H1 (cell line): ENCODE measurements around the gene LY86. TPM values are rescaled to one million over a fixed set of nuclear protein-coding genes. Genes with fewer than 3 reads are reported as not detected.

Experiments used
- CTCF ChIA-PET: fragments of 300-600 bp; sonication (Branson Sonifier 250); formaldehyde crosslinking; loops from one replicate; lab custom pipeline; 2021; ENCODE audit not compliant: partially characterized antibody; lab: Charles Lee
- POLR2A ChIA-PET: fragments of 300-600 bp; sonication (Branson Sonifier 250); formaldehyde crosslinking; loops from one replicate; lab custom pipeline; 2021; ENCODE audit warnings: inconsistent platforms; ENCODE audit not compliant: partially characterized antibody; lab: Charles Lee
- DNase-seq, 2 experiments: peaks; one replicate each; pipeline versions ENCODE4 v3.0.0 to v3.0.0-alpha.2; 2010 to 2022; ENCODE audit warnings: low spot score in 2 of 2, low read depth in 1 of 2, mixed read lengths in 1 of 2
- FAIRE-seq: peaks from 2 replicates; lab custom pipeline; 2011; peaks lifted over from hg19 to GRCh38; lab: Jason Lieb, UNC
- H2AFZ ChIP-seq: 2 replicates; pipeline ENCODE4 v1.8.1; 2012; ENCODE audit warnings: low read length, inconsistent platforms
- H2AK5ac ChIP-seq: 2 replicates; pipeline ENCODE4 v1.6.1; 2013; ENCODE audit warnings: low read depth, low read length
- H2BK120ac ChIP-seq: replicated peaks from 2 replicates; pipeline ENCODE3; 2013; ENCODE audit warnings: low read depth, low read length, inconsistent platforms
- H2BK12ac ChIP-seq: 2 replicates; pipeline ENCODE4 v1.6.1; 2013; ENCODE audit warnings: low read depth, low read length
- H2BK15ac ChIP-seq: 2 replicates; pipeline ENCODE4 v1.6.1; 2013; ENCODE audit warnings: low read length
- H2BK20ac ChIP-seq: 2 replicates; pipeline ENCODE4 v1.6.1; 2013; ENCODE audit warnings: low read length
- H2BK5ac ChIP-seq: 2 replicates; pipeline ENCODE4 v1.6.1; 2013; ENCODE audit warnings: low read depth, low read length
- H3K14ac ChIP-seq: 2 replicates; pipeline ENCODE4 v1.6.1; 2013; ENCODE audit warnings: inconsistent platforms; ENCODE audit not compliant: insufficient read length
- H3K18ac ChIP-seq: 2 replicates; pipeline ENCODE4 v1.6.1; 2013; ENCODE audit warnings: low read length; ENCODE audit errors: extremely low read depth
- H3K23ac ChIP-seq: 2 replicates; pipeline ENCODE4 v1.6.1; 2013; ENCODE audit warnings: inconsistent platforms; ENCODE audit not compliant: insufficient read length
- H3K23me2 ChIP-seq: 2 replicates; pipeline ENCODE4 v1.6.1; 2013; ENCODE audit warnings: low read depth, low read length
- H3K27ac ChIP-seq: 2 replicates; pipeline ENCODE4 v1.6.1; 2011; ENCODE audit warnings: low read depth, low read length, inconsistent platforms
- H3K27me3 ChIP-seq, 4 experiments: replicated peaks in 1 of 4; 1 replicate in 1 of 4; 2 replicates in 3 of 4; pipeline versions ENCODE4 v1.6.1 to v1.8.1; 2011 to 2013; ENCODE audit warnings: low read length in 3 of 4, mild to moderate bottlenecking in 3 of 4, inconsistent platforms in 2 of 4, mixed read lengths in 2 of 4, moderate library complexity in 1 of 4; ENCODE audit not compliant: control insufficient read depth in 3 of 4, insufficient read depth in 3 of 4; ENCODE audit errors: extremely low read depth in 1 of 4
- H3K36me3 ChIP-seq, 4 experiments: 2 replicates each; pipeline versions ENCODE4 v1.6.1 to v1.8.1; 2011 to 2013; ENCODE audit warnings: mild to moderate bottlenecking in 4 of 4, low read length in 3 of 4, moderate library complexity in 2 of 4, control low read depth in 1 of 4, inconsistent platforms in 1 of 4; ENCODE audit not compliant: insufficient read depth in 4 of 4, control insufficient read depth in 2 of 4
- H3K4ac ChIP-seq: replicated peaks from 2 replicates; pipeline ENCODE3; 2013; ENCODE audit warnings: low read length, low read depth, mixed read lengths, inconsistent platforms; ENCODE audit not compliant: insufficient read length
- H3K4me1 ChIP-seq, 4 experiments: replicated peaks in 1 of 4; 1 replicate in 1 of 4; 2 replicates in 3 of 4; pipeline versions ENCODE4 v1.6.1 to v1.8.1; 2011 to 2013; ENCODE audit warnings: low read length in 3 of 4, inconsistent platforms in 2 of 4, mixed read lengths in 1 of 4; ENCODE audit not compliant: insufficient read depth in 4 of 4, control insufficient read depth in 3 of 4
- H3K4me2 ChIP-seq, 2 experiments: 2 replicates each; pipeline versions ENCODE4 v1.6.1 to v1.8.1; 2011 to 2013; ENCODE audit warnings: low read depth in 2 of 2, low read length in 2 of 2, control low read depth in 1 of 2, inconsistent platforms in 1 of 2, mild to moderate bottlenecking in 1 of 2; ENCODE audit not compliant: insufficient read depth in 1 of 2
- H3K4me3 ChIP-seq, 4 experiments: fragments of 200-600, 300-600 bp in 1 of 4; sonication (generic), shearing (Covaris generic), sonication (Bioruptor Twin) in 1 of 4; 2 replicates each; pipeline versions ENCODE4 v1.5.1 to v1.8.1; 2011 to 2016; ENCODE audit warnings: low read length in 4 of 4, low read depth in 3 of 4, control low read depth in 2 of 4, inconsistent platforms in 2 of 4, mild to moderate bottlenecking in 2 of 4, mixed read lengths in 1 of 4, moderate library complexity in 1 of 4; ENCODE audit not compliant: insufficient read depth in 2 of 4; ENCODE audit errors: extremely low read depth in 1 of 4
- H3K56ac ChIP-seq: replicated peaks from 2 replicates; pipeline ENCODE3; 2013; ENCODE audit warnings: low read depth, mild to moderate bottlenecking, mixed read lengths, low read length, inconsistent platforms; ENCODE audit not compliant: insufficient read length
- H3K79me1 ChIP-seq: 2 replicates; pipeline ENCODE4 v1.6.1; 2013; ENCODE audit warnings: low read depth, low read length, control low read depth
- H3K79me2 ChIP-seq, 2 experiments: 2 replicates each; pipeline versions ENCODE4 v1.6.1 to v1.8.1; 2012 to 2013; ENCODE audit warnings: low read length in 2 of 2, mild to moderate bottlenecking in 2 of 2, inconsistent platforms in 1 of 2; ENCODE audit not compliant: insufficient read depth in 2 of 2, control insufficient read depth in 1 of 2
- H3K9ac ChIP-seq, 4 experiments: replicated peaks in 1 of 4; 1 replicate in 1 of 4; 2 replicates in 3 of 4; pipeline versions ENCODE4 v1.6.1 to v1.8.1; 2011 to 2013; ENCODE audit warnings: low read depth in 3 of 4, low read length in 3 of 4, control low read depth in 2 of 4, mild to moderate bottlenecking in 2 of 4, moderate library complexity in 2 of 4, inconsistent platforms in 1 of 4; ENCODE audit errors: extremely low read depth in 1 of 4
- H3K9me3 ChIP-seq, 2 experiments: 2 replicates each; pipeline versions ENCODE4 v1.6.1 to v1.8.1; 2012 to 2013; ENCODE audit warnings: mild to moderate bottlenecking in 2 of 2, moderate library complexity in 2 of 2, control low read depth in 1 of 2, inconsistent platforms in 1 of 2, low read depth in 1 of 2, low read length in 1 of 2, mixed read lengths in 1 of 2; ENCODE audit not compliant: insufficient read depth in 2 of 2
- H4K20me1 ChIP-seq, 2 experiments: replicated peaks in 1 of 2; 2 replicates each; pipeline versions ENCODE3 to v1.8.1; 2011 to 2013; ENCODE audit warnings: inconsistent platforms in 2 of 2, low read length in 2 of 2, mild to moderate bottlenecking in 1 of 2; ENCODE audit not compliant: insufficient read depth in 2 of 2, control insufficient read depth in 1 of 2
- H4K5ac ChIP-seq: 2 replicates; pipeline ENCODE4 v1.6.1; 2013; ENCODE audit warnings: low read length, low read depth, mixed read lengths, inconsistent platforms; ENCODE audit not compliant: insufficient read length
- H4K8ac ChIP-seq: 2 replicates; pipeline ENCODE4 v1.8.0; 2013; ENCODE audit warnings: mild to moderate bottlenecking, moderate library complexity, low read length, inconsistent platforms; ENCODE audit not compliant: insufficient read depth; ENCODE audit errors: extremely low read depth
- H4K91ac ChIP-seq: replicated peaks from 2 replicates; pipeline ENCODE3; 2013; ENCODE audit warnings: low read length, mixed read lengths, inconsistent platforms; ENCODE audit not compliant: insufficient read length
- ASH2L ChIP-seq: fragments of 200-600, 300-600 bp; sonication (generic); IDR thresholded peaks from one replicate; pipeline ENCODE4 v1.7.1; 2017; ENCODE audit warnings: low read length
- GABPA ChIP-seq: IDR thresholded peaks from 2 replicates; pipeline ENCODE4 v1.6.1; 2011; ENCODE audit warnings: mild to moderate bottlenecking, low read length, moderate library complexity, borderline replicate concordance; ENCODE audit not compliant: insufficient read depth
- RBBP5 ChIP-seq: IDR thresholded peaks from 2 replicates; pipeline ENCODE4 v1.7.1; 2012; ENCODE audit warnings: low read depth, mild to moderate bottlenecking, inconsistent platforms, low read length, moderate library complexity, borderline replicate concordance
- SAP30 ChIP-seq: fragments of 300-600 bp; sonication (generic); IDR thresholded peaks from 2 replicates; pipeline ENCODE4 v1.7.1; 2012; ENCODE audit warnings: low read length, moderate library complexity, mild to moderate bottlenecking, inconsistent platforms; ENCODE audit not compliant: insufficient read depth, insufficient replicate concordance
- SP1 ChIP-seq: IDR thresholded peaks from 2 replicates; pipeline ENCODE4 v1.6.1; 2011; ENCODE audit warnings: low read depth, low read length
- SP4 ChIP-seq: IDR thresholded peaks from 2 replicates; pipeline ENCODE4 v1.6.1; 2012; ENCODE audit warnings: low read length, inconsistent platforms
- TAF1 ChIP-seq: IDR thresholded peaks from 2 replicates; pipeline ENCODE4 v1.6.1; 2011; ENCODE audit warnings: mild to moderate bottlenecking, low read depth, low read length
- WGBS, 2 experiments: shearing (Covaris generic) in 1 of 2; methylation state at CpG; one replicate each; pipeline versions ENCODE4 v1.1.6 to v1.1.7; 2013 to 2015; ENCODE audit warnings: low lambda C conversion rate in 2 of 2, mixed read lengths in 2 of 2, inconsistent platforms in 1 of 2, low coverage in 1 of 2, missing lambda C conversion rate in 1 of 2; ENCODE audit not compliant: insufficient replicate concordance in 2 of 2, insufficient coverage in 1 of 2, insufficient read length in 1 of 2; ENCODE audit errors: extremely low coverage in 1 of 2, missing lambda C conversion rate in 1 of 2; 5-methylcytosine and 5-hydroxymethylcytosine counted together
- polyA plus RNA-seq, 7 experiments: library from polyadenylated mRNA; depleted of rRNA in 3 of 7; stranded (reverse) in 5 of 7; unstranded in 2 of 7; fragments of >200 nt in 5 of 7; fragments of 200-250 nt in 2 of 7; gene quantifications; 1 replicate in 5 of 7; 2 replicates in 1 of 7; 4 replicates in 1 of 7; pipeline versions ENCODE4 v1.2.1 to v1.2.3, GENCODE V29; 2011 to 2013; ENCODE audit warnings: missing spikeins in 2 of 7, mixed read lengths in 2 of 7
- total RNA-seq: library from RNA; stranded (reverse); fragmentation: NEBNext Ultra II Directional; extraction: Animal tissue kit (Norgen Biotek cat#: 25700); gene quantifications from 2 replicates; pipeline ENCODE4 v1.2.1, GENCODE V29; 2021
- TF ChIP-seq, protein P1 (sequence below): IDR thresholded peaks from 2 replicates; pipeline ENCODE4 v1.6.1; 2011; ENCODE audit warnings: low read depth, mild to moderate bottlenecking, low read length; ENCODE audit not compliant: insufficient read depth
- TF ChIP-seq, protein P2 (sequence below): IDR thresholded peaks from 2 replicates; pipeline ENCODE4 v1.6.1; 2012; ENCODE audit warnings: inconsistent platforms

Gene LY86
- total and polyA plus RNA-seq, 2 of the 8 experiments (the other 6 are each of a cell fraction or from before 2014, with no cell fraction given) = not detected

DNA sequence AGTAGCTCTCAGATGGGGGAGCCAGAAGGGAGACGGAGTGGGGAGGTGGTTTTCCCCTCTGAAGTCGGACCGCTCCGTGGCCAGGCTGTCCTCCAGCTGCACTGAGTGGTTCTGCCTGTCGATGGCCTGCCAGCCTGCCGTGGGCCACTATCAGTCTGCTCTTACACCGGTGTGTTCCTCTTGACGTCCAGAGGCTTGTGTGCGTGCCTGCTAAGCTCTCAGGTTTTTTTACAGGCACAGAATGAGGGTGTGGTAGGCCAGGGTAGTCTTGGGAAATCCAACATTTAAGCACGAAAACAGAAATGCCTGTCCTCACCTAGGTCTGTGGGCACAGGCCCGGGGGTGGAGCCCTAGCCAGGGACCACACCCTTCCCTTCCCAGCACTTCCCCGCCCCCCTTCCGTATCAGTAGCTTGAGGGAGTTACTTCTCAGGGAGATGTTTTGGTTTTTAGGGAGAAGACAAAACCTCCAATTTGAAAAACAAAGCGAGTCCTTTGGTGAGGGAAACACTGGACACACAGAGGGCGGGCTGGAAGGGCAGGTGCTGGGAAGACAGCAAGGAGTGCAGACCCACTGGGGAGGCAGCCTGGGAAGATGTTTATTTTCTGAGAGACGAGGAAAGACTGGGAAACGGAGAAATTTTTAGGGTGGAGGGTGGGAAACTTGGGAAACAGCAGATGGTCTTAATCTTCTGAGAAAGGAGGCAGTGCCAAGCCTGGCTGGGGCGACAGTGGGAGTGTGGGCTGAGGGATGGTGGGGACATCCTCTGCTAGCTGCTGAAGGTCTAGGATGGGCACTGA lies 106.5 kb downstream of the LY86 start:
- Histone ChIP-seq H3K56ac (no peak overlapping the region), H2BK15ac (peak overlapping the region; percentile 48), H2AK5ac (peak overlapping the region; percentile 30; the same call in 1 of the 2 replicates), H3K9me3 (no peaks in the 10 kb centered on the region), H4K20me1 (no peaks in the 10 kb centered on the region), H3K23me2 (no peaks in the 10 kb centered on the region), H2BK20ac (peak overlapping the region; percentile 24), H3K9ac (no peak overlapping the region), H2AFZ (peak overlapping the region; percentile 15; the same call in 1 of the 2 replicates), H3K79me1 (no peaks in the 10 kb centered on the region), H2BK5ac (peak overlapping the region; percentile 82; the same call in 1 of the 2 replicates), H3K23ac (no peak overlapping the region), H3K36me3 (no peaks in the 10 kb centered on the region), H3K4me1 (peaks cover 17 to 28% (median 20%) of the 10 kb centered on the region in 4 experiments), H3K4ac (peak overlapping the region; percentile 27), H2BK120ac (no peak overlapping the region), H3K4me2 (peak overlapping the region; percentile 52 to 70), H4K8ac (no peak overlapping the region), H3K18ac (peak overlapping the region; percentile 66), H3K27me3 (no peaks in the 10 kb centered on the region; a peak in 1 of 7 replicates), H3K79me2 (no peaks in the 10 kb centered on the region), H4K5ac (peak overlapping the region; percentile 39), H4K91ac (peak overlapping the region; percentile 67), H3K27ac (peak overlapping the region; percentile 50; the same call in 1 of the 2 replicates), H2BK12ac (peak overlapping the region; percentile 92), H3K14ac (no peak overlapping the region), H3K4me3 (peak overlapping the region in 3 of 4 experiments; percentile 24 to 36 (median 26); a peak in 4 of 8 replicates)
- 31% methylated on average over 18 of the region's 18 CpGs; no CpG with 5 or more reads in 1 of the 2 experiments for WGBS, 2 experiments
- ChIA-PET POLR2A (interaction anchor here (1.0 to 1.3 kb wide), 4 partner anchors 8 to 566 kb away, joined by 3 to 4 read pairs (median 3); no protein-coding TSS in a partner anchor), CTCF (interaction anchor here (0.7 to 5.2 kb wide), 27 partner anchors 8 to 1015 kb away, joined by 3 to 87 read pairs (median 4); no protein-coding TSS in a partner anchor)
- DNase-seq = peak; percentile 31 to 70
- FAIRE-seq = no peak
- no peak for TF ChIP-seq SAP30
- TF ChIP-seq RBBP5 = 0 out of 2 replicates have a peak, but pooled peaks have one; percentile 33
- TF ChIP-seq, protein P1, sequence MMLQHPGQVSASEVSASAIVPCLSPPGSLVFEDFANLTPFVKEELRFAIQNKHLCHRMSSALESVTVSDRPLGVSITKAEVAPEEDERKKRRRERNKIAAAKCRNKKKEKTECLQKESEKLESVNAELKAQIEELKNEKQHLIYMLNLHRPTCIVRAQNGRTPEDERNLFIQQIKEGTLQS = no peak
- no peak for TF ChIP-seq SP4
- TF ChIP-seq SP1 = peak; percentile 43; the same call in 1 of the 2 replicates
- TF ChIP-seq TAF1 = 0 out of 2 replicates have a peak, but pooled peaks have one; percentile 18
- TF ChIP-seq, protein P2, sequence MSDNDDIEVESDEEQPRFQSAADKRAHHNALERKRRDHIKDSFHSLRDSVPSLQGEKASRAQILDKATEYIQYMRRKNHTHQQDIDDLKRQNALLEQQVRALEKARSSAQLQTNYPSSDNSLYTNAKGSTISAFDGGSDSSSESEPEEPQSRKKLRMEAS = 0 out of 2 replicates have a peak, but pooled peaks have one; percentile 21
- peak; percentile 23 for TF ChIP-seq ASH2L
- TF ChIP-seq GABPA = no peak
